IPS-NIHi11 (cell line): ENCODE measurements around the gene PIK3R1.

Experiments used
- DNase-seq: peaks from one replicate; pipeline ENCODE4 v3.0.0; 2012; ENCODE audit warnings: mixed read lengths, low spot score

Gene PIK3R1

GRCh38 chr5:68252673-68253623, 37.4 kb downstream of the PIK3R1 start:
- DNase-seq = peak; percentile 75

- no peak for DNase-seq
Observed at GRCh38 chr5:68253624-68254585, 38.3 kb downstream of the PIK3R1 start.

- no peak for DNase-seq
Observed at GRCh38 chr5:68254810-68255209, 39.3 kb downstream of the PIK3R1 start.

- DNase-seq = no peak
Observed at GRCh38 chr5:68255305-68256120, 40.0 kb downstream of the PIK3R1 start.

GRCh38 chr5:68257210-68257609, 41.7 kb downstream of the PIK3R1 start:
- DNase-seq = no peak

GRCh38 chr5:68258531-68258930, 43.0 kb downstream of the PIK3R1 start:
- no peak for DNase-seq

- no peak for DNase-seq
Observed at GRCh38 chr5:68259700-68260099, 44.1 kb downstream of the PIK3R1 start.

GRCh38 chr5:68260467-68260866, 44.9 kb downstream of the PIK3R1 start:
- no peak for DNase-seq

- no peak for DNase-seq
Observed at GRCh38 chr5:68261169-68261568, 45.6 kb downstream of the PIK3R1 start.

- DNase-seq = no peak
Observed at GRCh38 chr5:68261569-68262065, 46.1 kb downstream of the PIK3R1 start.

GRCh38 chr5:68264024-68264956, 48.7 kb downstream of the PIK3R1 start:
- DNase-seq = no peak

GRCh38 chr5:68265347-68265746, 49.8 kb downstream of the PIK3R1 start:
- DNase-seq = no peak

GRCh38 chr5:68265822-68266395, 50.4 kb downstream of the PIK3R1 start:
- DNase-seq = no peak

- DNase-seq = no peak
Observed at GRCh38 chr5:68266457-68266856, 50.9 kb downstream of the PIK3R1 start.

GRCh38 chr5:68267066-68267465, 51.5 kb downstream of the PIK3R1 start:
- no peak for DNase-seq

GRCh38 chr5:68268101-68268851, 52.7 kb downstream of the PIK3R1 start:
- DNase-seq = no peak

- DNase-seq = no peak
Observed at GRCh38 chr5:68268852-68269130, 53.2 kb downstream of the PIK3R1 start.

GRCh38 chr5:68269820-68270219, 54.3 kb downstream of the PIK3R1 start:
- DNase-seq = no peak

GRCh38 chr5:68270399-68270975, 54.9 kb downstream of the PIK3R1 start:
- DNase-seq = no peak
